GM21825 (cell line): Measurements from ENCODE around the gene PUSL1.

ENCODE experiments used
- ATAC-seq: cut with Tn5 transposase; IDR thresholded peaks from one replicate; pipeline ENCODE4 v1.9.1; 2021; ENCODE audit warnings: mild to moderate bottlenecking, moderate library complexity; ENCODE audit not compliant: unreplicated experiment

Gene PUSL1

GRCh38 chr1:1293263-1294249 is 14.8 kb upstream of the PUSL1 start:
- ATAC-seq: no peak

DNA sequence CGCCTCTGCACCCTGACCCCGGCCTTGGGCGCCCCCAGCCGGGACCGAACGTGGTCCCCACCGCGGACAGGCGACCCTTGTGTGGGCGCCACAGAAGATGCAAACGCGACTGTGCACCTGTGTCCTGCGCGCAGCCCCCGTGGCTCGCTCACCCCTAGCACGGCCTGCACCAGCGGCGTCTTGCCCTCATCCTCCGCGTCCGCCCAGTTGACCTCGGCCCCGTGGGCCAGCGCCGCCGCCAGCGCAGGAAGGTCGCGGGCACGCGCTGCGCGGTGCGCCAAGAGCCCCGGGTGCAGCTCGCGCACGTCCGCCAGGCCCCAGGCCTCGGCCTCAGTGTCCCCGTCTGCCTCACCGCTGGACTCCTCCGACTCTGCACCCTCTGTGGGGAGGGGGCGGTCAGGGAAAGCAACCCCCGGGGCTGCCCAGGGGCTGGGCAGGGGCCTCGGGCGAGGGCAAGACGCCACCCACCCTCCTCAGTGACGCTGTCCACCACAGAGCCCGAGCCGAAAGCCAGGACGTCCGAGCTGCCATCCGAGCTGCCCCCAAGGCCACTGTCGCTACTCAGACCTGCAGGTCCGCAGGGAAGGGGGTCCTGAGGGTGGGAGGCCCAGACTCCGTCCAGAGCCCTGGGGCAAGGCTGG is 14.0 kb upstream of the PUSL1 start:
- ATAC-seq: no peak

- ATAC-seq: no peak
Measured at GRCh38 chr1:1295154-1295923, 13.1 kb upstream of the PUSL1 start.

DNA sequence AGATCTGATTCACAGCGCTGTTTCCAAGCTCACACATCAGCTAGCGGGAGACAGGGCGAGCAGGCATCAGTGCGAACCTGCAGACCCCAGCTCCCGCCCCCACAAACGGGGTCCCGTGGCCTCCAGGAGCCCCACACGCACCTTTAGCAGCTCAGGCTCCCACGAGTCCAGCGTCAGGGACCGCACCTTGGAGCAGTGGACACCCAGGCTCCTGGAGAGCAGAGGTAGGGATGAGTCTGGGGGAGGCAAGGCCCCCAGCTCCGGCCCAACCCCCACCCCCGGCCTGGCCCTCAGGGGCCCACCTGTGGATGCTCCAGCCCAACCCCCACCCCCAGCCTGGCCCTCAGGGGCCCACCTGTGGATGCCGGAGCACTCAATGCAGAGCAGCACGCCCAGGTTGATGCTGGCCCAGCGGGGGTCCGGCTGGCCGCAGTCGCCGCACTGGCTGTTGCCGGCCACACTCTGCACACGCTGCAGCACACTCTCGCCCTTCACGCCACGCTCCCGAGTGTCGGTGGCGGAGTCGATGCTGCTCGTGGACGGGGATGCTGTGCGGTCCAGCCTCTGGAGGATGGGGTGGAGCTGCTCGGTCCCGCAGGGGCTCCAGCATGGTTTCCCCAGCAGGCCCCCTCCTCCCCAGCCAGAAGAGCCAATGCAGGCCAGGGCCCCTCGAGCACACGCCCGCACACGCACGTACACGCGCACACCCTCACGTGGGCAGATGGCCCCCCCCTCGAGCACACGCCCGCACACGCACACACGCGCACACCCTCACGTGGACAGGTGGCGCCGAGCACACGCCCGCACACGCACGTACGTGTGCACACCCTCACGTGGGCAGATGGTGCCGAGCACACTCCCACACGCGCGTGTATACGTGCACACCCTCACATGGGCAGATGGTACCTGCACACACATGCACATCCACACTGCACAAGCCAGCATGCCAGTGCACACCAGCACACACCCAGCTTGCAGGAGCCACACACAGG is 12.0 kb upstream of the PUSL1 start:
- ATAC-seq: no peak

- no peak for ATAC-seq
Measured at GRCh38 chr1:1297802-1298424, 10.5 kb upstream of the PUSL1 start.

DNA sequence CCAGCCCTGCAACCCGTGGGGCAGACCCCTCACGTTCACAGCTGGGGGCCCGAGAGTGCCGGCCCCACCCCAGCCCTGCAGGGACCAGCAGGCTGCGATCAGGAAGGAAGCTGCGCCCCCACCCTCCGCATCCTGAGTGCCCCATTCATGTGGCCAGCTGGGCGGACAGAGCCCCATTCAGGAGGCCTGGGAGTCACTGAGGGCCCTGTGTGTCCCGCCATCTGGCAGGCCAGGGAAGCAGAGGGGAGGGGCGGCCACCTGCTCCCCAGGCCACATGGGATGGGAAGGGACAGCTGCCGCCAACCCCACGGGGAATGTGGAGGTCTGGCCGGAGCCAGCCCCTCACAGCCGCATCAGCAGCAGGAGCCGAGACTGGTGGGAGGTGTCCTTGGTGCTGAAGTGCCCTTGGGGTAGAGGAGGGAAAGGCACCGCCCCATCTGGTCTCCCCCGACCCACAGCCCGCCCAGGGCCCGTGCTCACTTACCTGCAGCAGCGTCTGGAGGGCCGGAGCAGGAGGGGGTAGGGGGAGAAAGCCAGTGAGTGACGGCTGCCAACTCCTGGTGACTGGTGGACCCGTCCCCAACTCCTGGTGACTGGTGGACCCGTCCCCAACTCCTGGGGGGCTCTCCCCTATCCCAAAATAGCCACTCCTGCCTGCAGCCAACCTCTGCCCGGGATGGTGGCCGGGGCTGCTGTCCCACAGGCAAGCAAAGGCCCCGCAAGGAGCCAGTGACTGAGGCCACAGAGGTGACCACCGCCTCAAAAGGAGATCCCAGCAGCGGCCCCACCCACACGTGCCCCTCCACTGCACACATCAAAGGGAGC is 9.3 kb upstream of the PUSL1 start:
- ATAC-seq: no peak

GRCh38 chr1:1299686-1300351 is 8.6 kb upstream of the PUSL1 start:
- no peak for ATAC-seq

DNA sequence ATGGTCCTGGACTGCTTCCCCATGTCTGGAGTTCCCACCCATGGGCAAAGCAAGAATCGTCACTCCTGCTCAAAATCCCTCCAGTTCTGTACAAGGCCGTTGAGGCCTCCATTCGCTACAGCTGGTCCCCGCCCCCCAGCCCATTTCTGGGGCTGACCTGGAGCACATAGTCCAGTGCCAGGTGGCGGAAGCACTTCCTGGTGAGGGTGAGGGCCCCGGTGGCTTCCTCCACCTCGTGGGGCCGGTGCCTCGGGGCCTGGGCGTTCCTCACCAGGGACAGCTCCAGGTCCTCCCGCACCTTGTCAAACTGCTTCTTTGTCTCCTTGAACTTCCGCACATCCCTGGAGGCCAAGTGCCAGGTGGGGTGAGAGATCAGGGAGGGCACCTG is 8.1 kb upstream of the PUSL1 start:
- ATAC-seq: no peak

GRCh38 chr1:1302006-1302430 is 6.4 kb upstream of the PUSL1 start:
- ATAC-seq: no peak

GRCh38 chr1:1302951-1303509 is 5.4 kb upstream of the PUSL1 start:
- no peak for ATAC-seq

GRCh38 chr1:1303736-1304135 is 4.7 kb upstream of the PUSL1 start:
- no peak for ATAC-seq

DNA sequence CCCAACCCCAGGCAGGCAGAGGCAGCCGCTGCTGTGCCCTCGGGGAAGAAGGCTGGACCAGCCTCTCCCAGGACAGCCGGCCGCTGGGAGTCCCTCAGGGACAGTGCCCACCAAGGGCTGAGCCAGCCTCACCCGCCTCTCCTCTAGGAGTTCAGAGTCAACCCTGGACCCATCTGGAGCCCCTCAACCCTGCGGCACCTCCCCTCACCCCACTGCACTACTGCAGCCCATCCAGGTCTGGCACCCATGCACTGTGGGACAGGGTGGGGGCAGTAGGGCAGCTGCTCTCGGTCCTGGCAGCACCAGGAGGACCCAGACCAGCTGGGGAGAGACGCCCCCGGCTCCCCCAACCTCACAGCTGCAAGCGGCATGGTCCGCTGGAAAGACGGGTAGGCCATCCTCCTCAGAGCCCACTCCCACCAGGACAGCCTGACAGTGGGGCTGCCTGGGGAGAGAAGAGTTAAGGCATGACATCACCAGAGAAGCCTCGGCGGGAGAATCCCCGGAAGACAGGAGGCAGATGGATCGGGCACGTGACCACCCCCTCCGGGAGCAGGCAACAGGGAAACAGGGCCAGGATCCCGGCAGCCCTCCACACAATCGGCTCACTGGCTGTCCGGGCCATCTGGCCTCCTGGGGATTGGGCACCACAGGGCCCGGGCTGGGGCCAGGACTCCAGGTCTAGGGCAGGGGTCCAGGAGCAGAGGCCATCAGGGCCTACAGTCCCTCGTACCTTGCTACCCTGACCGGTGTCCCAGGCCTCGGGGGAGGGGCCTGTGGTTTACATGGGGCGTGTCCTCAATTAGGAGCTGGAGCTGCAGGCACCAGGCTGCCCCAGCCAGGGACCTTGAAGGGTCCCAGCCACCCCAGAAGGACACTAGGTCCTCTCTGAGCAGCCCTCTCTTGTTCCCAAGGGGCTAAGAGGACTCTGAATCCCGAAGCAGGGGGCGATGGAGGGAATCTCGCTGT is 3.8 kb upstream of the PUSL1 start:
- no peak for ATAC-seq

DNA sequence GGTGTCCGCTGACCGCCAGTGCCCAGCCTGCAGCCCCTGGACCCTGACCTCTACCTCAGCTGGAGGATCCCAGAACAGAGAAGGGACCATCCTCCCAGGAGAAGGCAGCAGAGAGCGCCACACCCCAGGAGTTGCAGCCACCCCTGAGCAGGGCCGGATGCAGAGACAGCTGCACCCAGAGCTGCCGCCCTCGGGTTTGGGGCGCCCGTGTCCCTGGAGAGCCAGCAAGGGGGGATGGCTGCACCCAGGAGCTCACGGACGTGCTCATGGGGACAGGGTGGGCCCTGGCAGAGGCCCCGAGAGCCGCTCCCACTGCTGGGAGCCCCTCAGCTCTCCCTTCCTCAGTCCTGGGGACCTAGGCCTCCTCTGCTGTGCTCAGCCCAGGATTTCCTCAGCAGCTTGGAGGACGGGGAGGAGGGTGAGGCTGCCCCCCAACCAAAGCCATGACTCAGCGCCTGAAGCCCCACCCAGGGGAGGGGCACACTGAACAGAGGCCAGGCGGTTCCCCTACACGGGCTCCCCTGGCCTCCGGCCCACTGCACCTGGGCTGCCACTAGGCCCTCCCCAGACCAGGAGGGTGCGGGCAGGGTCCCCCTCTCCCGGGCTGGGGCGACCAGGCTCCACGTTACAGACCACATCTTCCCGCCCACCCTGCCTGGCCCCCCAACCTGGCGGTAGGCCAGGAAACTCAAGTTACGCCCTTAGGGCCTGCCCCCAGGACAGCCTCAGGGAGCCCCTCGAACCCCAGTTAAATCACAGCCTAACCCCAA is 2.9 kb upstream of the PUSL1 start:
- no peak for ATAC-seq

- ATAC-seq: no peak
Measured at GRCh38 chr1:1306070-1306660, 2.2 kb upstream of the PUSL1 start.

GRCh38 chr1:1306661-1307260 is 1.6 kb upstream of the PUSL1 start:
- ATAC-seq: no peak
